Spleen (tissue), 7 donors: ENCODE results near the gene IQSEC3.
"Not testable (repeated sequence)": the region's sequence is repeated elsewhere in the genome, so short reads cannot be mapped to it uniquely, and the experiment has no call there.

Experiments used
- CTCF ChIP-seq, 11 experiments: fragments of 200-600 bp in 7 of 11; fragments of 450-650 bp in 4 of 11; sonication (generic) in 4 of 11; IDR thresholded peaks in 8 of 11; conservative IDR thresholded peaks in 3 of 11; 1 replicate in 7 of 11; 2 replicates in 4 of 11; pipeline versions ENCODE4 v1.4.0 to v1.8.0; 2016 to 2021; ENCODE audit warnings: antibody characterized with exemption in 11 of 11, inconsistent platforms in 4 of 11, mild to moderate bottlenecking in 1 of 11
- POLR2A ChIP-seq, 3 donors: fragments of 450-650 bp; IDR thresholded peaks; one replicate each; pipeline ENCODE4 v1.5.1; 2017; ENCODE audit warnings: antibody characterized with exemption in 3 of 3, mild to moderate bottlenecking in 1 of 3
- POLR2AphosphoS5 ChIP-seq, 3 donors: sonication (generic); formaldehyde crosslinking; IDR thresholded peaks; one replicate each; pipeline ENCODE4 v1.5.1; 2017; ENCODE audit warnings: antibody characterized with exemption in 3 of 3
- donor health status: DM: no; HTN: no; CAD: no; lungs with moderate emphysema.
- donor health status: DM: no; HTN: no; CAD: no.
- donor health status: DM: no; HTN: no; CAD: no.

- not testable (repeated sequence) for TF ChIP-seq CTCF (IDR thresholded peaks at IDR 0.05 in 8 of 11, conservative IDR thresholded peaks at IDR 0.05 in 3 of 11); POLR2A (IDR thresholded peaks at IDR 0.05); POLR2AphosphoS5 (IDR thresholded peaks at IDR 0.05)
Observed at GRCh38 chr12:39555-40265, 26.9 kb upstream of the IQSEC3 start.
